Retina (tissue), 1 donor: ENCODE measurements around the gene TMPRSS15.
A peak's percentile ranks its signal among the peaks of the same experiment; 100 is the strongest.

ENCODE experiments used
- DNase-seq: peaks from one replicate; pipeline ENCODE4 v3.0.0-alpha.2; 2016

Gene TMPRSS15

GRCh38 chr21:18340387-18340942, 63.1 kb downstream of the TMPRSS15 start:
- no peak for DNase-seq

- DNase-seq = no peak
Measured at GRCh38 chr21:18335651-18336236, 67.8 kb downstream of the TMPRSS15 start.

GRCh38 chr21:18334066-18334465, 69.5 kb downstream of the TMPRSS15 start:
- no peak for DNase-seq

- no peak for DNase-seq
Measured at GRCh38 chr21:18318156-18318555, 85.4 kb downstream of the TMPRSS15 start.

- no peak for DNase-seq
Measured at GRCh38 chr21:18298228-18298627, 105.4 kb downstream of the TMPRSS15 start.

GRCh38 chr21:18294100-18294499, 109.5 kb downstream of the TMPRSS15 start:
- no peak for DNase-seq

GRCh38 chr21:18289876-18290275, 113.7 kb downstream of the TMPRSS15 start:
- DNase-seq = no peak

DNA sequence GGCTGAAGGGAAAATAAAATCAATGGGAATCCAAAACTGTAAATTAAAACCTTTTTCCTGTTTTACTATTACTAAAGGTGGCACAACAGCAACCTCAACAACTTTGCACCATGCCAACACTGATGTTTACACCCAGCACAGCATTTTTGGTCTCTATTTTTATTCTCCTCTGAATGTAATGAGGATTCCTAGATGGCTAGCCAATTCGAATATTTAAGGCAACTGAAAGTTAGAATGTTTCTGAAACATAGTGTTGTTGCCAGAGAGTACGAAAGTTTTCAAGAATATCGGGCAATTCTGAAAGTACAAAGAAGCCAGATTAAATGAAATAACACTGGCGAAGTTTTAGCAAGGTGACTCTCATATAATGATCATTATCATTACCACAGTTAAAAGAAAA, 118.2 kb downstream of the TMPRSS15 start:
- no peak for DNase-seq

DNA sequence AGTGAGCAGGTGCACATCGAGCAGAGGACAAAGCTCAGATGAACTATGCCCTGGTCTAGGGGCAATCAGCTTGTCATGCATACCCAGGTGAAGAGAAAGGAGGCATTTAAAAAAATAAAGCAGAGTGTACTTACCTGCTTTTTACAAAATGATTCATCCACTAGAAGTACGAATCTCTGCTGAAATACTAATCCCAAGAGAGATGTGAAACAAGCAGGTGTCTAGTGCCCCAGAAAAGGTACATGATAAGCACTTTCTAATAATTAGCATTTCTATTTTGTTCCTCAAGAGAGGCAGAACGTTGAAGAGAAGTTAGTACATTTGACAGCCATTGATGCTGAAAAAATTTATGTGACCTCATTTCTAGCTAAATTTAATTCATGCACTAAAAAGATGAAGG, 127.8 kb downstream of the TMPRSS15 start:
- no peak for DNase-seq

DNA sequence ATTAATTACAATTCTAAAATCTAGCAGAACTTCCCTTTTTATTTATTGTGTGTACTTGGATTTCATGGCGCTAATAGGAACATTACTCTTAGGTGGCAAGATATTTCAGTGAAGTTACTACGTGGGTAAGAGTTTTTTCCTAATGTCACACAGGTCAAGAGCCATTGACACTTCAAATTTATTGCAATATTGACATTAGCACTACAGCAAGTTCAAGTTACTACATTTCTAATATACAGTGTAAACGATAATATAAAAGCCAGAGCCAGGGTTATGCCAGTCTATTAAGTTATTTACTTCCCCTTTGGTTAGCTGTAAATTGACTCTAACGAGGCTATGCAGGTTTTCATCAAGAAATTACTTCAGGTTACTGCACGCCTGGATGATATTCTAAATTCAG, 129.2 kb downstream of the TMPRSS15 start:
- DNase-seq = no peak

DNA sequence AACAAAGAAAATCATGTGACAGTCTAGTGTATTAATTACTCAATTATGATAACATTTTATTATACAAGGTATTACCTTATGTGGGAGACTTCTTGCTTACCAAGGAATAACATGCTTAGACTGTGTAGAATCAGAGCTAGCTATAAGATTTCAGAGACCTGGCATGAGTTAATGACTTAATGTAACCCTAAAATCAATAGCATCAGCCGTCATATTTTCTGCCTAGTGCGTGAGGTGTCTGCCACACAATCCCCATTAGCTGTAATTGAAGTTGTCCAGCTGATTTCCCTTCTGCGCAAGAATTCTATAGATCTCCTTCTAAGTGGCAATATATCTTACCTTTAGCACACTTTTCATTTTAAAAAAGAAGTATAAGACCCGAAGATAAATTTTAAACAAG, 130.2 kb downstream of the TMPRSS15 start:
- no peak for DNase-seq

DNA sequence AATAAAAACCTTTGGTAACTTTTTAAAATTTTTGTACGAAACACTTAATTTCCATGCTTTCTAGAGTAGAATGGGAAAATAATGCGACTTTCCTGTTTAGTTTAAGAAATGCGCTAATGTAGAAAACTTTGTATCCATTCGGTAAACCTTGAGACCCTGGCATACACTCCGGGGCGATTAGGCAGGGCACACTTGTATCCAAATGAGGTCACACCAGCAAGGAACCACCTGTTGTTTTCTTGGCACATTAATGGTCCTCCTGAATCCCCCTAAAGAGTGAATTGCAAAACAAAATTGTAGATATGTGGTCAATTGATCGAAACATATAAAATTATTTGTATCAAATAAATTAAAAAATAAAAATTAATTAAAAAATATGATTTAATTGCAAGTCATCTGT, 133.7 kb downstream of the TMPRSS15 start:
- no peak for DNase-seq

- DNase-seq = no peak
Measured at GRCh38 chr21:18268906-18269305, 134.7 kb downstream of the TMPRSS15 start.

DNA sequence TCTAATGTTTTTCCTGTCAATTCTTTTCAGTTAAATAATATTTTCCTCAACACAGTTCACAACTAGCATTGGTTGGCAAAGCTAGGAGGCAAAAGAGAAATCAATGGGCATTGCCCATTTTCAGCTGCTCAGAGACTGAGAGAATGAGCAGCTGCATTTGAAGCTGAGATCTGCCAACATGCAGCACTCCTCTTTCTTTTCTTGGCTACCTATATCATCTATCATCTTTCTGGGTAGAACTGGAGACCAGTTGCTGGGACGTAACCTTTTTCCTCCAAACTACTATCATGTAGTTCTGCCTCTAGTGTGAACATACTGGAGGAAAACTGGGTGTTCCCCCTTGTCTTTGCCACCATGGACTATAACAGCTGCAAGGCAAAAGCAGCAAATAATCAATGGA, 136.1 kb downstream of the TMPRSS15 start:
- DNase-seq = no peak

- DNase-seq = no peak
Measured at GRCh38 chr21:18265944-18266343, 137.6 kb downstream of the TMPRSS15 start.

GRCh38 chr21:18253799-18254198, 149.8 kb downstream of the TMPRSS15 start:
- no peak for DNase-seq

- DNase-seq = no peak
Measured at GRCh38 chr21:18253221-18253620, 150.4 kb downstream of the TMPRSS15 start.

DNA sequence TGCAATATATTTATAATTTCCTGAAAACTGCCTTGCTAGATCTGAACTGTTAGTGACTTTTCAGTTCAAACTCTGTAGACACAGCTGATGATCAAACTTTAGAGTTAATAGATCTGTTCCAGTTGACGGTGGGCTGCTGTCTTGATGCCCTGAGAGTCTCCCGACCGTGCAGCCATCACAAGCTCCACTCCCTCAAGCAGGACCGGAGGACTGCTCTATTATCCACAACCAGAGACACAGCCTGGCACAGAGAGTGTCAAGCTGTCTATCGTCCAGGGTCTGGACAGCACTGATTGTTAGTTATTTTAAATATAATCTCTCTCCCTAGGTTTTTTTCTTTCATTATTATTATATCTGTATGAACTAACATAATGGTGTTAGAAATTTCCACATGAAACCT, 150.9 kb downstream of the TMPRSS15 start:
- peak; percentile 34 for DNase-seq

DNA sequence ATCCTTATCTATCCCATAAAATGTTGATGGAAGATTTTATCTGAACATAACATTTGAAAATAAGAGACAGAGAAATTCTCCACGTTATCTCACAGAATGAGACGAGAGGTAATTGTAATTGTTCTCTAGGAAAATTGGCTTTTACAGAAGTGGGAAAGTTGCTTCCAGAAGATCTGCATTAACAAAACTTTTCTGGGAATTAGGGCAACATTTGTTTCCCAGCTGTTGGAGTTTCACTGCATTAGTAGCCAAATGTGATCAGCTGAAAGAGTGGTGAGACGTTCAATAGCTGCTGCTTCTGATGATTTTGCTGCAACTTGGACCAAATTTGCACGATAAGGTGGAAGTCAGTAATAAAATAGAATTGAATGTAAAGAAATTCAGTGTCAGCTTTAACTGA, 151.3 kb downstream of the TMPRSS15 start:
- DNase-seq = peak; percentile 39

- DNase-seq = no peak
Measured at GRCh38 chr21:18251065-18251464, 152.5 kb downstream of the TMPRSS15 start.

DNA sequence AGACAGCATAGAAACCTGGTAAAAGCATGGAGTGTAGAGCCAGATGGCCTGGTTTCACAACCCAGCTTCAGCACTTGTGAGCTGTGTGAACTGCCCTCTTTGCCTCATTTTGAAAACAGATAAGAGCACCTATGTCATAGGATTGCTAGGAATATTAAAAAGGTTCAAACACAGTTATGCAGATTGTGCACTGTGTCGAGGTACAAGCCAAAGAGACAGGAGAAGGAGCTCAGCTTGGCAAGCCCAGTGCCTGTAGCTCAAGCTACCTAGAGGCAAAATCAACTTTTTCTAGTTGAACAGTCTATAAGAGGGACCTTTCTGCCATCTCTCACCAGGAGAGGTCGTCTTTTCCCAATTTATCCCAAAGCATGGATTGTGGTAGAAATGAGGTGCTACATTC, 153.9 kb downstream of the TMPRSS15 start:
- no peak for DNase-seq

- no peak for DNase-seq
Measured at GRCh38 chr21:18248171-18248570, 155.4 kb downstream of the TMPRSS15 start.

DNA sequence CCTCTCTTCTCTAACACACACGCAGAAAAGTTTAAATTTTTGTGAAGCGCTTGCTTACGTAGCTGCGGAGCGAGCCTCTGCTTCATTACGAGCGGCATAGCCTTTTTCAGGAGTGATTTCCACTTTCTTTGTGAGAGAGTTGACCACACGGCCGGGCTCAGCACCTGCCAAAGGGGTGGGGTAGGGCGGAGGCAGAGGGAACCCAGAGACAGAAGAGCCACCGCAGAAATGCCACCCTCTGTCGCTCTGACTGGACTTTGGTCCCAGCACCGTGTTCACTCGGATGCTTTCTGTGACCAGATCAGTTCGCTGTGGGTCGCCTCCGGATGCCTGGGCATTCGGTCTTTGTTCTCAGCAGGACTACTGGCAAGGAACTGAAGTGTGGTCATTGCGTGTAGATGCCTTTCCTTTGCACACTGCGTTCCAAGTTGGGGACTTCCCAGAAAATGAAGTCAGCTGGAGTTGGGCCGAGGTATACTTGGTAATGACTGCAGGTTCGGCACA, 158.1 kb downstream of the TMPRSS15 start:
- peak; percentile 88 for DNase-seq

DNA sequence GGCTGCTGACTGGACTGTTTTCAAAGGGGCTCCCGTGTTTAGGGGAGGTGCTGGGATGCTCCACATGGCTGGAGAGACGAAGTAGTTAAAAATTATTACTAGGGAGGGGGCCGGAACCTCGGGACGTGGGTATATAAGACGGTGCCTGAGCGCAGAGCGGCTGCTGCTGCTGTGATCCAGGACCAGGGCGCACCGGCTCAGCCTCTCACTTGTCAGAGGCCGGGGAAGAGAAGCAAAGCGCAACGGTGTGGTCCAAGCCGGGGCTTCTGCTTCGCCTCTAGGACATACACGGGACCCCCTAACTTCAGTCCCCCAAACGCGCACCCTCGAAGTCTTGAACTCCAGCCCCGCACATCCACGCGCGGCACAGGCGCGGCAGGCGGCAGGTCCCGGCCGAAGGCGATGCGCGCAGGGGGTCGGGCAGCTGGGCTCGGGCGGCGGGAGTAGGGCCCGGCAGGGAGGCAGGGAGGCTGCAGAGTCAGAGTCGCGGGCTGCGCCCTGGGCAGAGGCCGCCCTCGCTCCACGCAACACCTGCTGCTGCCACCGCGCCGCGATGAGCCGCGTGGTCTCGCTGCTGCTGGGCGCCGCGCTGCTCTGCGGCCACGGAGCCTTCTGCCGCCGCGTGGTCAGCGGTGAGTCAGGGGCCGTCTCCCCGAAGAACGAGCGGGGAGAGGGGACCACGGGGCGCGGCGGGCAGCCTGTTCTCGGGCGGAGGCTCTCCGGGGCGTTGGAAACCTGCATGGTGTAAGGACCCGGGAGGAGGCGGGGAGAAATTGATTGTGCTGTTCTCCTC, 158.7 kb downstream of the TMPRSS15 start, which contains the start of gene CHODL:
Gene CHODL, plus strand, starts transcription at position 163 of the 793 bp plus-strand sequence. Its CDS starts 391 bp downstream, at position 554.
- peak; percentile 88 for DNase-seq
